Measurements from ENCODE around the gene COPE.

GRCh38 chr19:18895038-18895823, 24.0 kb downstream of the COPE start:
- TF ChIP-seq CTCF (IDR thresholded peaks at IDR 0.05) (no peak), EZH2 (IDR thresholded peaks at IDR 0.05; ENCODE audit: borderline replicate concordance, insufficient read depth, low read depth, low read length, poor library complexity, severe bottlenecking) (peak; percentile 42)

Data from B cell (primary cell).